Activated T-cell treated with anti-CD3 and anti-CD28 coated beads, Interleukin-2, amount 50 U/mL, for 48 hours (primary cell): Measurements from ENCODE around the gene TMEM255B.
"Not testable (repeated sequence)": the region's sequence is repeated elsewhere in the genome, so short reads cannot be mapped to it uniquely, and the experiment has no call there.

Experiments used
- DNase-seq, 2 experiments: peaks; one replicate each; pipeline ENCODE4 v3.0.0-alpha.2; 2020

TMEM255B gene

GRCh38 chr13:113820813-113821651 lies 62.0 kb downstream of the TMEM255B start:
- no peak for DNase-seq

GRCh38 chr13:113821847-113822246 lies 62.8 kb downstream of the TMEM255B start:
- no peak for DNase-seq

- DNase-seq, result no peak
Measured at GRCh38 chr13:113822266-113822665, 63.2 kb downstream of the TMEM255B start.

- no peak for DNase-seq
Measured at GRCh38 chr13:113822956-113823744, 64.1 kb downstream of the TMEM255B start.

GRCh38 chr13:113823771-113824170 lies 64.7 kb downstream of the TMEM255B start:
- DNase-seq, result no peak

- no peak for DNase-seq
Measured at GRCh38 chr13:113825841-113826240, 66.8 kb downstream of the TMEM255B start.

GRCh38 chr13:113826446-113826845 lies 67.4 kb downstream of the TMEM255B start:
- DNase-seq, result not testable (repeated sequence)

GRCh38 chr13:113827021-113827420 lies 68.0 kb downstream of the TMEM255B start:
- no peak for DNase-seq

GRCh38 chr13:113828282-113828825 lies 69.3 kb downstream of the TMEM255B start:
- DNase-seq, result no peak

- not testable (repeated sequence) for DNase-seq
Measured at GRCh38 chr13:113830426-113830950, 71.5 kb downstream of the TMEM255B start.

- DNase-seq, result no peak
Measured at GRCh38 chr13:113831061-113831460, 72.0 kb downstream of the TMEM255B start.

- DNase-seq, result no peak
Measured at GRCh38 chr13:113832205-113832604, 73.2 kb downstream of the TMEM255B start.

- no peak for DNase-seq
Measured at GRCh38 chr13:113832631-113833030, 73.6 kb downstream of the TMEM255B start.

- no peak for DNase-seq
Measured at GRCh38 chr13:113833111-113833830, 74.2 kb downstream of the TMEM255B start.

GRCh38 chr13:113834006-113834405 lies 75.0 kb downstream of the TMEM255B start:
- DNase-seq, result not testable (repeated sequence)

- DNase-seq, result no peak
Measured at GRCh38 chr13:113834496-113835200, 75.6 kb downstream of the TMEM255B start.

- no peak for DNase-seq
Measured at GRCh38 chr13:113835461-113836270, 76.6 kb downstream of the TMEM255B start.

- DNase-seq, result no peak
Measured at GRCh38 chr13:113836768-113837559, 77.9 kb downstream of the TMEM255B start.

- DNase-seq, result no peak
Measured at GRCh38 chr13:113837560-113838355, 78.7 kb downstream of the TMEM255B start.
